NCI-H1930 (cell line): Measurements from ENCODE around the gene DNAJB2.
"Not testable (repeated sequence)": the region's sequence is repeated elsewhere in the genome, so short reads cannot be mapped to it uniquely, and the experiment has no call there.

Experiments used
- DNase-seq, 2 experiments: peaks; one replicate each; lab custom pipeline; 2025; lab: John Stamatoyannopoulos, UW

DNAJB2 gene

DNA sequence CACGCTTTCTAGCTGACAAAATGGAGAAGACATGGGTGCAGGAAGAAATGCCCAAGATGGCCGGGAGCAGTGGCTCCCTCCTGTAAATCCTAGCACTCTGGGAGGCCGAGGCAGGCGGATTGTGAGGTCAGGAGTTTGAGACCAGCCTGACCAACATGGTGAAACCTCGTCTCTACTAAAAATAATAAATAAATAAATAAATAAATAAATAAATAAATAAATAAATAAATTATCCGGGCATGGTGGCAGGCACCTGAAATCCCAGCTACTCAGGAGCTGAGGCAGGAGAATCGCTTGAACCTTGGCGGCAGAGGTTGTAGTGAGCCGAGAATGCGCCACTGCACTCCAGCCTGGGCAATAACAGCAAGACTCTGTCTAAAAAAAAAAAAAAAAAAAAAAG, 20.2 kb upstream of the DNAJB2 start:
- not testable (repeated sequence) for DNase-seq

DNA sequence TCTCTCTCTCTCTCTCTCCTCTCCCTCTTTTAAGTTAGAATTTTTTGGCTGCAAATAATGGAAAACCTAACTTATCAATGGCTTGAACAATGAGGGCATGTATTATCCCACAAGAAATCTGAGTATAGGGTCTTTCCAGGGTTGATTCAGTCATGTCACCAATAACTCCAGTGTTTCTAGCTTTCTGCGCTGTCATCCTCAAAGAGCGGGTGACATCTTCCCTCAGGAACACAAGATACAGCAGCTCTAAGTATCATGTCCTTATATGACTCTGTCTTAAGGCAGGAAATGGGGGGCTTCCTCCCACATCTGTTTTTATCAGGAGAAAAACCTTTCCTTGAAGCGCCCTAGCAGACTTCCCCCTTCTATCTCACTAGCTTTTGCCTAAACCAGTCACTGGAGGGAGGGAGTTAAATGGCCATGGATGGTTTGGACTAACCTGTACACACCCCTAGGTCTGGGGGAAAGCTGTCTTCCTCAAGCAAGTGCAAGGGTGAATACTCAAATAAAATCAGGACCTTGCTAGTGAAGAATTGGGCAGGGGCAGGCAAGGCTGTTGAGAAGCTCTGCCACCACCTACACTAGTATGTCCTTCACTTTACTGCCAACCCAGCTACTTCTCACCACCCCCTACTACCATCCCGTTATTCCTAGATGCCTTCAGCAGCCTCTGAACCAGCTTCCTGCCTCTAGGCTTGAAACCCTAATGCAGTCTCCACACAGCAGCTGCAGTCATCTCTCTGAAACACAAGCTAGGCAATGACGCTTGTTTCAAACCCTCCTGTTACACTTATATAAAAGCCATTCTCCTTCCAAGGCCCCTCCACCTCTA, 17.9 kb upstream of the DNAJB2 start:
- DNase-seq, result no peak

DNA sequence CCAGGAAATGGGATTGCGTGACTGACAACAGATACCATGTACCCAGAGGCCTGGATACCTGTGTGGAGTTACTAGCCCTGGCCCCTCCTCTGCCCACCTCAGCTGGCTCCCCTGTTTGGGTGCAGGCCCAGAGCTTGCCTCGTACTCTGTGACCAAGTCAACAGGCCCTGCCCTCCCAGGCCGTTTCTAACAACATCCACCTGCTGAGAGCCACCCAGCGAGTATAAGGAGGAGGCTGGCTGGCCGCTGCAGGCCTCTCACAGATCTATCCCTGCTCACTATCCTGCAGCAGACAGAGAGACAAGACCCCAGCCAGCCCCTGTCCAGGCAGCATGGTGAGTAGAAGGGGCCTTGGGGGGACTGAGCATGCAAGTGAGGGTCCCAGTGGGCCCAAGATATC, 12.9 kb upstream of the DNAJB2 start:
- DNase-seq, result no peak

DNA sequence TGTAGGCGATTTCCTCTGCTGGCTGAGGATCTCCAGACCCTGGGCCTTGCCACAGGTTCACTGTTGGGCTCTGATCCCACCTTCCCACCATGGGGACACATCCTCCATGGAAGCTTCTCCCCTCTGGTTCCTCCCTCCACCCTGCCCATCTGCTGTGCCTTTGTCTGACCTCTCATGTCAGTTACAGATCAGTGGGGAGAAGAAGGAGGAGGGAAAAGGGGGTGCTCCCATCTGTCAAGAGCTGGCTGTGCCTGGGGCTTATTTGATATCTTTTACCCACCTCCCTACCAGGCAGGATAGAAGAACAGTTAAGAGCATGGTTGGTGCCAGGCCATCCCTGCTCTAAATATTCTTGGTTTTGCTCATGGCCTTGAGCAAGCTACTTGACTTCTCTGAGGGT, 12.3 kb upstream of the DNAJB2 start:
- DNase-seq, result no peak

DNA sequence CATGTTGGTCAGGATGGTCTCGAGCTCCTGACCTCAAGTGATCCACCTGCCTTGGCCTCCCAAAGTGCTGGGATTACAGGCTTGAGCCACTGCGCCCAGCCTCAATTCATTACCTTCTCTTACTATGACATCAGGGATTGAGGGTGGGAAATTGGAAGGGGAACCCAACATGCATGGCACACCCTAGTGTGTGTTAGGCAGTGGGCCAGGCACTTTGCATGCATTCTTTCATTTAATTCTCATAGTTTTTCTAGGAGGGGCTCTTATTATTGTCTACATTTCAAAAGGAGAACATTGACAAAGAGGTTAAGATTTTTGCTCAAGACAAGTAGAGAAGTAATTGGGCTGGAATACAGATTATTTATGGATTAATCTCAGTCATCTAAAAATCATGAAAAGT, 10.9 kb upstream of the DNAJB2 start:
- DNase-seq, result no peak

DNA sequence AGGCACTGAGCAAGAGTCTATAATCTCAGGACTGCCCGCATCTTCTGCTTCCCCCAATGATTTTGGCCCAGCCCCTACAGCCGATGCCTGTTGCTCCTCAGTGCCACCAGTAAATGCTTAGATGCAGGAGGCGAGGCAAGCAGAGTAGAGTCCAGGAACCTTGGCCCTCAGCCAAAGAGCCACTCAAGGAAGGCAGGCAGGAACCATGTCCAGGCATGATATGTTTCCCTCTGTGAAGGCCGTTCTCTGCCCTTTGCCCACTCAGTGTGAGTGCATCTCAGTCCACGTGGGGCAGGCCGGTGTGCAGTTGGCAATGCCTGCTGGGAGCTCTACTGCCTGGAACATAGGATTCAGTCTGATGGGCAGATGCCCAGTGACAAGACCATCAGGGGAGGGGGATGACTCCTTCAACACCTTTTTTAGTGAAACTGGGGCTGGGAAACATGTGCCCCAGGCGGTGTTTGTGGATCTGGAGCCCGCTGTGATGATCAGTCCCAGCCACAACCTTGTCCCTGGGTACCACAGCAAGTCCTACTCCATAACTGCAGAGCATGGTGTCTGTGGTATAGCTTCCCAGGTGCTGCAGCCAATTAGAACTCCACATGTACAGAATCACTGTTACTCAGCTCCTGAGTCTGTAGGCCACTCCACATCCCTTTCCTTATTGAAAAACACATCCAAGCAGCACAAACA, 9.7 kb upstream of the DNAJB2 start:
- DNase-seq, result no peak

DNA sequence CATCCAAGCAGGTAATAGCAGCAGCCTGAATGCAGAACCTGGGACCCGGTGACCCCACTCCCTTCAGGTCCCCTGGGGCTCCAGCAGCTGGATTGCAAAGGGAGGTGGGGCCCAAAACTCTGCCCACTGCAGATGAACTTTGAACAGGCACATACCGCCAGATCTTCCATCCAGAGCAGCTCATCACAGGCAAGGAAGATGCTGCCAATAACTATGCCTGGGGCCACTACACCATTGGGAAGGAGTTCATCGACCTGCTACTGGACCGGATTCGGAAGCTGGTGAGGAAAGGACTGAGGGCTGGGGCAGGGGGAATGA, 9.2 kb upstream of the DNAJB2 start:
- no peak for DNase-seq

DNA sequence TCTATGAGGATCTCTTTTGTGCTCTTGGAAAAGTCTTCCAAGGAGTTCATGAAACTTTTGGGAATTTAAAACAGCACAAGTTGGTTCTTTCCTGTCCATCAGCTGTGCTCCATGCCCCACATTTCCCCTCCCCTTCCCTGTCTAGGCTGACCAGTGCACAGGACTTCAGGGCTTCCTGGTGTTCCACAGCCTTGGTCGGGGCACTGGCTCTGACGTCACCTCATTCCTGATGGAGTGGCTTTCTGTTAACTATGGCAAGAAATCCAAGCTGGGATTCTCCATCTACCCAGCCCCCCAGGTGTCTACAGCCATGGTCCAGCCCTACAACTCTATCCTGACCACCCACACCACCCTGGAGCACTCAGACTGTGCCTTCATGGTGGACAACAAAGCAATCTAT, 8.1 kb upstream of the DNAJB2 start:
- DNase-seq, result no peak

DNA sequence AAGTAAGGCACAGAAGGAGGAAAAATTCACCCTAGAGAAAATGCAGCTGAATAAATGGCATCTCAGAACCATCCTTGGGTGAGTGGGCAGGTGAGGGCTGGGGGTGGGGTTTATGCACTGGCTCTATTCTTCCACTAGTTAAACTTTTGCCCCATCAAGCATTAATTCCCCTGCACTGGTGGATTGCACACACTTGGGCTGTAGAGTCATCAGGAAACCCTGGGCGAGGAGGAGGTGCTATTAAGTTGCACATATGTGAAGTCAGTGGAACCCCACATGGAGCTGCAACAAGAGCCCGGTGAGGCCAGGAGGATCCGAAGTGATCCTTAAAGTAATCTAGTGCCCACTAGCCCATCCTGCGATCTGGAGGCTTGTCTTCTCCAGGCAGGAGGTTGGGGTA, 6.8 kb upstream of the DNAJB2 start:
- DNase-seq, result no peak

DNA sequence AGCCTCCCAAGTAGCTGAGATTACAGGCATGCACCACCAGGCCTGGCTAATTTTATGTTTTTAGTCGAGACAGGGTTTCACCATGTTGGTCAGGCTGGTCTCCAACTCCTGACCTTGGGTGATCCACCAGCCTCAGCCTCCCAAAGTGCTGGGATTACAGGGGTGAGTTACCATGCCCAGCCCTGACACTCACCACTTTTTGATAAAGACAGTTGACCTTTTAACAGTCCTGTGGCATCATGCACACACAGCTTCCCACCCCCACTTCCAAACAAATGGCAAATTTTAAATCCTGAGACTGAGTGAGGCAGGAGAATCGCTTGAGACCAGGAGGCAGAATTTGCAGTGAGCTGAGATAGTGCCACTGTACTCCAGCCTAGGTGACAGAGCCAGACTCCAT, 6.2 kb upstream of the DNAJB2 start:
- no peak for DNase-seq

DNA sequence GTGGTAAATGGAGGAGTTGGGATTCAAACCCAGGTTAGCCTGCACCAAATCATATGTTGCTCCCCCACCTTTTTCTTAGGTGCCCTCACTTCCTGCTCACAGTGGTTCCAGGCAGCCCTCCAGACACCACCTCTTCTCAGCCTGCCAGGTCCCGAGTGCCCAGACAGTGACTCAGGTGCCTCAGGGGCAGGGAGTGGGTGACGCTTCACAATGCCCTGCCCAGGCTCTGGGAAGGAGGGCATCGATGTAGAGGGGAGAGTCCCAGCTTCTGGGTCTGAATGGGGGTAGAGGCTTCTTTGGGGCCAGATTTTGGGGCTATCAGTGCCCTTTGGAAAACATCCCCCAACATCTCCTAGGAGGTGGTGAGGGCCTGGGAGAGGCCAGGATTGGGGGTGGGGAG, 5.2 kb upstream of the DNAJB2 start:
- no peak for DNase-seq

DNA sequence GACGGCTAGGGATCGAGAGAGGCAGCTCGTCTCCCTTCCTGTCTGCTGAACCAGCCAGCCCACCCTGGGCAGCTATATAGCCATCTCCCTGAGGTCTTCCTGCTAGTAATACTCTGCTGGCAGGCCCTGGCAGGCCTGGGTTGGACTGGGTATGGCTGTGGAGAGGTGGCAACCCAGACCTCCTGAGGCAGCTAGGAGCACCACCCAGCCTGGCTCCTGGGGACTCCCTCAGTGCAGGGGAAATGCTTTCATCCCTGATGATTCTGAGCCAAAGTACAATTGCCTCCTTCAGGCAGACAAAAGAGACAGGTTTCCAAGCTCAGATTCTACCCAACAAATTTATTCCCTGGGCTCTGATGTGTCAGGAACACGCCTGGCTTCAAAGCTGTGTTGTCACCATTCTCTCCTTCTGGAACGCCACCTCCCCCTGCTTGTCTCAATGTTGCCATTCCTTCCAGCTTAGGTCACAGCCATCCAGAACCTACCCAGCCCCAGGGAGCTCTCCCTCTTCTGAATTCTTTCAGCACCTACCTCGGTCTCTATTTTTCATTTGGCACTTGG, 4.7 kb upstream of the DNAJB2 start:
- DNase-seq, result no peak

DNA sequence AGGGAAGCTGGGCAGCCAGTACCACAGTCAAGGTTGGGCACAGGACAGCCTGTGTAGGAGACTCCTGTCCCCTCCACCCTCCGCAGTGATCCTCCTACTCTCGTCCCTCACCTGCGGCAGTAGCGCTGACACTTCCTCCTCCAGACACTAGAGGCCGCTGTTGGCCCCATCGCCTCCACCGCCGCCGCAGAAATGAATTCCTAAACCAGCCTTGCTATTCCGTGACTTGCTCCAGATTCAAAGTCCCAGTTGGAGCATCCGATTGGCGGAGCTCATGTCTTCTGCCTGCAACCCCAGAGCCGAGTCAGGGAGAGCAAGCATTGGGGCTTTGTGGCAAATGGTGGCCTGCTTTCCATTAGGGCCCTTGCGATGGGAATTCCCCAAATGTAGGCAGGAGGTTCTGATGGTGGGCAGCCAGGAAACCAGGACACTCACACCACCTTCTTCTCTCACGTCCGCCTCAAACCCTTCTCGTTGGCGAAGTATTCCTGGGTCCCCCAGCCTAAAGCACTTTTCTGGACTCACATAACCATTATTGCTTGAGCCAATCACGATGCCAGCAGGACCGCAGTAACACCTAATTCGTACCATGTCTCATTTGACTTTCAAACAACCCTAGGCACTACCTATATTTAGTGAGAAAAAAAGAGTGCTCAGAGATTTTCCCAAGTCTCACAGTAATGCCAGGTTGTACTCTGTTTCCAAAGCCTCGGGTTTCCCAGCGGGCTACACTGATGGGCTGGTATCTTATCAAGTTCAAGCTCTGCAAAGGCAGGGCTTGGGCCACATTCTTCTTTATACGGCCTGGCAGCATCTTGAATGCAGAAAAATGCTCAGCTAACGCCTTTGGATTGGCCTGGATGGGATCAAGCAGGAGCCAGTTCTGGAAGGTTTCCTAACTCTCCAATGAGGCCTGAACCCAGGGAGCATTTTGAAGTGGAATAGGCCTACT, 1.2 kb upstream of the DNAJB2 start:
- peak; percentile 59 to 67 for DNase-seq

DNA sequence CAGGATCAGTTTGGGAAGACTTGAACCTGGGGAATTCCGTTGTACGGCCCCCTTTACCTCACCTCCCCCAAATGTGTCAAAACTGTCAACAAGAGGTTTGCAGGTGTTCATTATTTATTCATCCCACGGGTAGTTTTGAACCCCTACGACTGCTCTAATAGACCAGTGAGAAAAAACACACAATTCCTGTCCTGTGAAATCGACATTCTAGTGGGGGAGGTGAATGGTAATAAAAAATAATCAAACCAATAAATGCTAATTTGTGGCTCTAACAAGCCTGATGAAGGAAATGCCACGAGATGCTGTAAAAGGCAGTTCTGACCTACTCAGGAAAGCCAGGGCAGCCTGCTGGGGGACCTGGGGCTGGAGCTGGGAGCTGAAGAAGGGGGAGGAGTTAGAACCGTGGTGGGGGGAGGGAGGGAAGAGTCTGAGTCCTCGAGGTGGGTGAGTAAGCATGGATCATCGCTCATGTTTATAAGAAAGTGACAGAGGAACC, 463 bp upstream of the DNAJB2 start:
- DNase-seq, result no peak

DNA sequence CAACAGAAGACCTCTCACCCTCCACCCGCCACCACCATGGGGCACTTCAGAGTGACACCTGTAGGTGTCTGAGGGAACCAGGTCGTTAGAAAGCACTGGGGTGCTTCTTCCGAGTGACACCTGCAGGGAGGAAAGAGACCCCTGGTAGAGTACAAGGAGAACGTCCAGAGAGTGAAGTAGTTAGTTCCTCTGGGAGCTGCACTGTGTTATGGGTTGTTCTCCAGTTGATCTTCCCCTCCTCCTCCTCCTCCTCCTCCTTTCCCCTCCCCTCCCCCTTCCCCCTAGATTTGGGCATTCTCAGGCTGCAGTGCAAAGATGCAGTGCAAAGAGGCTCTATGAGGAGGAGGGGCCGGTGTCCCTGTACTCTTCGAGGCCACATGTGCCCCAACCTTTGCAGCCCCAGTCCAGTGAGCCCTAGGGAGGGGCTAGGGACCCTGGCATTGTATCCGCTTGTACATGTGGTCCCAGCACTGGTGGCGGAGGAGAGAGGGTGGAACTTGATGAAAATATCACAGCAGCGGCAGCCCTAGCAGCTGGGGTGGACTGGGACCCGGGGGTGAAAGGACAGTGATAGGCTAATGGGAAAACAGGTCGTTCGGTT, 850 bp downstream of the DNAJB2 start:
- no peak for DNase-seq

DNA sequence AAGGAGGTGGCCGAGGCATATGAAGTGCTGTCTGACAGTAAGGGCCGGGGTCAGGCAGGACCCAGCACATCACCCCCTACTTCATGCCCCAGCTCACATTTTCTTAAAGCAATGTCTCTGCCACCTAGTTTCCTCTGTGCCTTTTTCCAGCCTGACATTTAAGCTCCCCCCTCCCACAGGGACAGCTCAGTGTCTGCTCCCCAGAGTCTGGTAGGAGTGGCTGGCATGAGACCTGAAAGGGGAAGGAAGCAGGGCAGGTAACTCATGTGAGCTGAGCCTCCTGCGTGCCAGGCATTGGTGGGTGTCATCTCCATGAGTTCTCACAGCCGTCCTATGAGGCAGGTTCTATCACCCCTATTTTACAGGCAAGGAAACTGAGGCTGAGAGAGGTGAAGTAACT, 1.5 kb downstream of the DNAJB2 start:
- DNase-seq, result no peak

DNA sequence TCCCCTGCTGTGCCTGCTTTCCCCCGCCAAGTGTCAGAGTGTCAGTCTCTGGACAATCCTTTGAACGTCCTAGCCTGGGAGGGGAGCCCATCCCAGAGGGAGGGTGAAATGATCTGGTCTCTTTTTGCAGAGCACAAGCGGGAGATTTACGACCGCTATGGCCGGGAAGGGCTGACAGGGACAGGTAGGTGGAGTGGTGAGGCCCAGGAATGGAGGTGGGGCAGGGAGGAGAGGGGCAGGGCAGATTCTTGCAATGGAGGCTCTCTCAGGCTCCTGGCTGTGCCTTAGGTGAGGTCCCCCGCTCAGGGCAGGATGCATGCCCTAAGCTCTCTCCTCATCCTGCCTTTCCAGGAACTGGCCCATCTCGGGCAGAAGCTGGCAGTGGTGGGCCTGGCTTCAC, 2.4 kb downstream of the DNAJB2 start:
- DNase-seq, result no peak

DNA sequence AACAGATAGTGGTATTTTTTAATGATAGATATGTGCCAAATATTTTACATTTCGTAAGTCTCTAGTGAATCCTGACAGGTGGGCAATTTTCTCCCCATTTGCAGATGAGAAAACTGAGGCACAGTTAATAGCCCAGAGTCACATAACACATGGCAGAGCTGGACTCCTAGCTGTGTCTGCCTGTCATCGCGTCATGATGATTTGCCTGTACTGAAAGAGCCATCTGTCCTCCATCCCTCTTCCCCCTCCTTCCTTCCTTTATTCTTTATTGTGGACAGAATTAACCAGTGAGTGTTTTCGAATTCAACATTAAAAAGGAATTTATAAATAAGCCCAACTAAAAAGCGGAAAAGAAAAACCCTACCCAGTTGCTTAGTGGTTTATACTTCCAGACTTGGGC, 3.2 kb downstream of the DNAJB2 start:
- no peak for DNase-seq

DNA sequence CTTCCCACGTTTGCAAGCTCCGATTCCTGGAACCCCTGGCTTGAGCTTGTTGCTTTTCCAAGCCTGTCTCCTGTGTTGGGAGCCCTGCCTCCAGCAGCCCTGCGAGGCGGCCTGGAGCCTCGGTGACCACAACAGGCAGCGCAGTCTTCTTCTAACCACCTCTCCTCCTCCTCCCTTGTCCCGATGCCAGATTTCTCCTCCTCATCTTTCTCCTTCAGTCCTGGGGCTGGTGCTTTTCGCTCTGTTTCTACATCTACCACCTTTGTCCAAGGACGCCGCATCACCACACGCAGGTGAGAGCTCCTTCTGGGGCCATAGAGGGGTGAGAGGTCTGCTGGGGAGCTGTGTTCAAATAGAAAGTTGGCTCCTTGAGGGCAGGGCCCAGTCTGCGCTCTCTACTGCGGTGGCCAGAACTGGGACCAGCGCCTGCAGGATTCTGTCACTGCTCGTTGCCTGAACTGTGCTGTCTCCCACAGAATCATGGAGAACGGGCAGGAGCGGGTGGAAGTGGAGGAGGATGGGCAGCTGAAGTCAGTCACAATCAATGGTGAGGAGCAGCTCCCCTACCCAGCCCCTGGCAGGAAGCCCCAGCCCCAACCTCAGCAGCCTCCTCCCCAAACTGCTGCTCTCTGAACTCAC, 3.9 kb downstream of the DNAJB2 start:
- no peak for DNase-seq

DNA sequence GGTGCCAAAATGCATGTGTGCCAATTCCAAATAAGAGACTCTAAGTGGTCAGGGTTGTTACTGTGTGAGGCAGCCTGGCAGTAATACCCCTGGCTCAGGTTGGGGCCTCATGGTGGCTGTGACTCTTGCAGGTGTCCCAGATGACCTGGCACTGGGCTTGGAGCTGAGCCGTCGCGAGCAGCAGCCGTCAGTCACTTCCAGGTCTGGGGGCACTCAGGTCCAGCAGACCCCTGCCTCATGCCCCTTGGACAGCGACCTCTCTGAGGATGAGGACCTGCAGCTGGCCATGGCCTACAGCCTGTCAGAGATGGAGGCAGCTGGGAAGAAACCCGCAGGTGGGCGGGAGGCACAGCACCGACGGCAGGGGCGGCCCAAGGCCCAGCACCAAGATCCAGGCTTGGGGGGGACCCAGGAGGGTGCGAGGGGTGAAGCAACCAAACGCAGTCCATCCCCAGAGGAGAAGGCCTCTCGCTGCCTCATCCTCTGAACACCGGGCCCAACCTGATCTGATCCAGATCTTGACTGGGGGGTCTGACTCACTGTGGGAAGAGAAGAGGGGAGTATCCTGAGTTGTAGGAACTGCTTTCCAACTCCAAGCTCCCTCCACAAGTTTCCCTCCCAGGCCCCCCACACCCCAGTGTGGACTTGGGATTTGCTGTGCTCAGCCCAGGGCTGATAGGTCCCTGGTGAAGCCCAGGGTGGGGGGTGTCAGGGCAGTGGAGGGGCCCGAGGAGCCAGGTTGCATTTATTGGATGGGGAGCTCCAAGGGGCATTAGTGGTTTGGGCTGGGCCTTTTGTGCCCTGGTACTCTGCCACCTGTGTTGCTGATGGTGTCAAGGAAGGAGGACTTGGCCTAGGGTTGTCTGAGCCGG, 5.6 kb downstream of the DNAJB2 start:
- no peak for DNase-seq
